ENCODE measurements around the gene TFB1M. TPM values are rescaled to one million over a fixed set of nuclear protein-coding genes. Genes with fewer than 3 reads are reported as not detected.
"Not testable (repeated sequence)": the region's sequence is repeated elsewhere in the genome, so short reads cannot be mapped to it uniquely, and the experiment has no call there.

The TFB1M gene
- total RNA-seq, 2 experiments from 2014 or later = 45.1 to 48.5 TPM

DNA sequence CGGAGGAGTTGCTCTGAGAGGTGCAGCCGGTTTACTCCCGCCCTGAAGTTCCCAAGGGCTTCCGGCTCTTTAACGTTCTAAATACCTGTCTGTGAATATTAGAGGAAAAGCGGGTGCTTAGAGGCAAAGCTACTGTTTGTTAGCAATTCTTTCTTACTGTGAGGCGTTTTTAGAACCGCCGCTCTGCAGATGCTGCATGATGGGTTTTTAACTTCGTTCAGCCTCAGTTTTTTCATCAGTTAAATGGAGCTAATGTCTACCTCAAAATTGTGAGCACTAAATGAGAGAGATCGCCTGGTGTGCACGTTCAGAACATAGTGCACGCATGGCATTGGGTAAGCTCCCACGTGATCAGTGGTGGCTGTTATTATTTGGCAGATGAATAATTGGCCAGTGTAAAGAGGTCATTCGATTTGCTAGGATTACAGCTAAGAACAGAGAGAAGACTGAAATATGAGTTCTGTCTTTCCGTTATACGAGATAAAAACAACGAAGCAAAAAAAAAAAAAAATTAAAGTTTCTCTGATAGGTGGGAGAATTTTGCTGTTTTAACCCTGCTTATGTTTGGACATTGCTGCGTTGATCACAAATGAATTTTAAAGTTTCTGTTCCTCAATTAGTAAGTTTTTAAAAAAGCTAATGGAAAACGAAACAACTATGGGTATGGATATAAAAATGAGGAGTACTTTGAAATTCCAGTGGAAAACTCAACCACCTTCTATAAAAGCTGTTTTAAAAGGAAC, 660 bp upstream of the TFB1M start:
- H3K36me3 Mint-ChIP-seq = peaks cover 24% of the 10 kb centered on the region

DNA sequence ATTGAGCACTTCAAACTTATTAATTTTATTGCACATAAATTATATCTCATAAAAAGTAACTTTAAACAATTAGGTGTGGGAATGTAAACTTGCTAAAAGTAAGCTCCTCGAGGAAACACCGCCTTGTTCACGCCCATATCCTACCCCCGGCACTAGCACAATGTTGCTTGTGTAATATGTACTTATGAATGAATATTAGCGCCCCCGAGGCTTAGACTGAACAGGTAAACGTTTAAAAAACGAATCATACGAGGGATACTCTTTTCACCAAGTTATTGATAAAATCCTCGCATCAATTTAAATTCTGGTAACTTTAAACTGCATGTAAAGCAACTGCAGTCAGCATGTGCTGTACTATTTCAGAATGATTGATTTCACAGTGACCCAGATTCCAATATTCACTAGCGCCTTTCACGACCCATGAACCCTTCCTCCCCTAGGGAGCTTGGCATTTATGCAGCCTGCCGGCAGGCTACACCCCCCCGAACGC, 637 bp downstream of the TFB1M start:
- peak; percentile 29 for DNase-seq
- intact Hi-C loops (cut with micrococcal nuclease) = loop anchor here (1.0 to 10.0 kb wide), 17 partner anchors 89 to 1961 kb away; partner anchors contain the start of genes ARID1B and SCAF8
- CTCF ChIA-PET = interaction anchor here (2.5 to 5.3 kb wide), 2 partner anchors 127 to 135 kb away, joined by 8 to 53 read pairs; no protein-coding TSS in a partner anchor
- Mint-ChIP-seq H3K4me1 (ENCODE audit: low read depth) (peaks cover 39% of the 10 kb centered on the region), H3K36me3 (peaks cover 28% of the 10 kb centered on the region), H3K27ac (peak overlapping the region; percentile 96), H3K4me3 (peak overlapping the region; percentile 98), H3K9me3 (no peaks in the 10 kb centered on the region), H3K27me3 (no peaks in the 10 kb centered on the region)
- POLR2A ChIA-PET = interaction anchor here (0.9 kb wide), 1 partner anchor 105 kb away, joined by 8 read pairs; no protein-coding TSS in a partner anchor

More for the DNA sequence above, 660 bp upstream of the TFB1M start:
- H3K27me3 Mint-ChIP-seq = no peaks in the 10 kb centered on the region
- peak overlapping the region; percentile 98 for H3K4me3 Mint-ChIP-seq
- intact Hi-C loops (cut with micrococcal nuclease) = loop anchor here (1.0 to 10.0 kb wide), 17 partner anchors 91 to 1960 kb away; partner anchors contain the start of genes ARID1B and SCAF8
- no peaks in the 10 kb centered on the region for H3K9me3 Mint-ChIP-seq
- ChIA-PET CTCF (interaction anchor here (1.1 to 5.3 kb wide), 8 partner anchors 11 to 387 kb away, joined by 3 to 53 read pairs (median 6); no protein-coding TSS in a partner anchor), POLR2A (interaction anchor here (0.9 to 2.0 kb wide), 10 partner anchors 14 to 1707 kb away, joined by 3 to 12 read pairs (median 3); no protein-coding TSS in a partner anchor)
- H3K4me1 Mint-ChIP-seq (ENCODE audit: low read depth) = peaks cover 38% of the 10 kb centered on the region
- peak overlapping the region; percentile 96 for H3K27ac Mint-ChIP-seq
- peak; percentile 76 for DNase-seq

DNA sequence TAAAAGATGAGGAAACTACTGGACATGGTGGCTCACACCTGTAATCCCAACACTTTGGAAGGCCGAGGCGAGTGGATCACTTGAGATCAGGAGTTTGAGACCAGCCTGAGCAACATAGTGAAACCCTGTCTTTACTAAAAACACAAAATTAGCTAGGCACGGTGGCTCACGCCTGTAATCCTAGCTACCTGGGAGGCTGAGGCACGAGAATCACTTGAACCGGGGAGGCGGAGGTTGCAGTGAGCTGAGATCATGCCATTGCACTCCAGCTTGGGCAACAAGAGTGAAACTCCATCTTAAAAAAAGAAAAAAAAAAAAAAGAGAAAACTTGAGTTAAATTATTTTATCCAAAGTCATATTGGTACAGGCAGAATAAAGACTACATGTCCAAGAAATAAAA, 1.3 kb downstream of the TFB1M start:
- H3K9me3 Mint-ChIP-seq, H3K27me3 Mint-ChIP-seq, DNase-seq: not testable (repeated sequence)
- intact Hi-C loops (cut with micrococcal nuclease) = loop anchor here (5.0 to 10.0 kb wide), 8 partner anchors 638 to 1962 kb away; partner anchors contain the start of gene ARID1B
- CTCF ChIA-PET = interaction anchor here (1.4 to 5.3 kb wide), 2 partner anchors 135 to 136 kb away, joined by 4 to 53 read pairs; no protein-coding TSS in a partner anchor
- peak overlapping the region; percentile 98 for H3K4me3 Mint-ChIP-seq
- peak overlapping the region; percentile 96 for H3K27ac Mint-ChIP-seq
- POLR2A ChIA-PET = interaction anchor here (0.9 kb wide), 1 partner anchor 106 kb away, joined by 8 read pairs; no protein-coding TSS in a partner anchor
- peaks cover 28% of the 10 kb centered on the region for H3K36me3 Mint-ChIP-seq
- H3K4me1 Mint-ChIP-seq (ENCODE audit: low read depth) = peaks cover 43% of the 10 kb centered on the region

DNA sequence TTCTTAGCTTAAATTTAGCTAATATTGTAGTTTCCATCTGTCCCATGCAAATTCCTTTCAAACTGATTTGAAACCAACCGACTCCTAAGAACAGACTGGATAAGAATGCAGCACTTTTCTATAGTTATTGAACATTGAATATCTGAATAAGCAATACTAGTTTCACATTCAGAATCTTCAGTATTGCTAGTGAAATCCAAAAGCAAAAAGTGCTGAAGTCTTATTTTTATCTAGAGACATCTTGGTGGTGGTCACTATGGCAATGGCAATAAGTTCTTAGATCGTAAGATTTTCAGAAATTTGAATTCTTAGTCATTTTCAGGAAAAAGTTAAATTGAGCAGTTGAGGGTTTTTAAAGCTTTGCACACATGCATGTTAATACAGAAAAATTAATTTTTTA, 2.7 kb downstream of the TFB1M start:
- Mint-ChIP-seq H3K4me3 (no peak overlapping the region), H3K4me1 (ENCODE audit: low read depth) (peaks cover 48% of the 10 kb centered on the region), H3K27me3 (no peaks in the 10 kb centered on the region), H3K27ac (peak overlapping the region; percentile 13), H3K36me3 (peaks cover 31% of the 10 kb centered on the region), H3K9me3 (no peaks in the 10 kb centered on the region)
- intact Hi-C loops (cut with micrococcal nuclease) = loop anchor here (5.0 to 10.0 kb wide), 8 partner anchors 637 to 1963 kb away; partner anchors contain the start of gene ARID1B
- ChIA-PET CTCF (interaction anchor here (1.4 kb wide), 1 partner anchor 134 kb away, joined by 4 read pairs; no protein-coding TSS in a partner anchor), POLR2A (no interaction called here)
- no peak for DNase-seq

DNA sequence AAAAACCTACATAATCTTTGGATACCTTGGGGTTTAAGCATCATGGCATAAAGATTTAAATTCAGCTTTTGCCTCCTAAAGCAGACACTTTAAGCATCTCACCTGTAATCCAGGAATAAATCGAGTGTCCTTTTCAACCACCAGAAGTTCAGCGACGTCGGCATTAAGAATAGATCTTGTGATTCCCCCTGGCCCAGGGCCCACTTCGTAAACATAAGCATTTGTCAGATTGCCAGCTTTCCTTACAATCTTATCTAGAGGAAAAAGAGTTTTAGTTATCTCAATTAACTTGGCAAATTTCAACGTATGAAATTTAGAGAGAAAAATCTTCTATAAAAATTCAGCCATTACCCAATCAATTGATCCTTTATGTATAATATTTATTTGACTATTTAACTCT, 3.2 kb downstream of the TFB1M start:
- Mint-ChIP-seq H3K27ac (no peak overlapping the region), H3K9me3 (no peaks in the 10 kb centered on the region), H3K4me1 (ENCODE audit: low read depth) (peaks cover 44% of the 10 kb centered on the region), H3K36me3 (peaks cover 34% of the 10 kb centered on the region), H3K27me3 (no peaks in the 10 kb centered on the region), H3K4me3 (no peak overlapping the region)
- intact Hi-C loops (cut with micrococcal nuclease) = loop anchor here (5.0 to 10.0 kb wide), 8 partner anchors 636 to 1964 kb away; partner anchors contain the start of gene ARID1B
- ChIA-PET CTCF (interaction anchor here (0.9 kb wide), 1 partner anchor 133 kb away, joined by 3 read pairs; no protein-coding TSS in a partner anchor), POLR2A (no interaction called here)
- DNase-seq = no peak

DNA sequence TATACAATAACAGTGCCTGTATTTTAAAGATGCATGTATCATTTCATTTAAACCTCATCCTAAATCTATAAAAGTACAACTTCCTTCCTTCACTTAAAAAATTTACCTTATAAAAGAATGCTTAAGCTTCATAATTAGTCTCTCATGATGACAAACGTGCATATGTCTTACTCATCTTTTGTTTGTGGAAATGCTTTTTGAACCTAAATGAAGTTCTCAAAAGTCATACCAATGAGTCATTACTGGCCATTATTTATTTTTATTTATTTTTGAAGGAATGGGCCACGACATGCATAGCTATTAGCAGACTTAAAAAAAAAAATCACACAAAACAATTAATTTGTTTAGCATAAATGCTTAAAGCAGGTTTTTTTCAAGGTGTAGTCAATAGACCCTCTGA, 3.7 kb downstream of the TFB1M start:
- Mint-ChIP-seq H3K4me3 (no peak overlapping the region), H3K27ac (peak overlapping the region; percentile 40)

DNA sequence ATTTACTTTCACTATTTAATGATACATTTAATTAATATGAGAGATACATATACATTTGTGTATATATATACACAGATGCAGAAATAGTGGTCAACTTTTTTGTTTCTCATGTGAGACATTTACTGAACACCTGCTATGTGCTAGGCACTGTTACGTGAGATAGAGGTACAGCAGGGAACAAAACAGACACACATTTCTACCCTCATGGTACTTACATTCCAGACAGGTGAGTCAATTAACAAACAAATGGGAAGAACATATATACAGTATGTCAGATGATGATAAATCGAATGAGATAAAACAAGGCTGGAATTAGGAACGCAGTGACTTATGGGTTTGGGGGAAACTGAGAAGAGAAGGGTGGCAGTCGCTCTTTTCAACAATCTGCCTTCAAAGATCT, 5.1 kb downstream of the TFB1M start:
- H3K36me3 Mint-ChIP-seq = peaks cover 43% of the 10 kb centered on the region
- CTCF ChIA-PET = no interaction called here
- POLR2A ChIA-PET = no interaction called here
- no peak overlapping the region for H3K4me3 Mint-ChIP-seq
- no peak for DNase-seq
- intact Hi-C loops (cut with micrococcal nuclease) = no loop called here
- H3K27me3 Mint-ChIP-seq = no peaks in the 10 kb centered on the region
- peaks cover 41% of the 10 kb centered on the region for H3K4me1 Mint-ChIP-seq (ENCODE audit: low read depth)
- no peaks in the 10 kb centered on the region for H3K9me3 Mint-ChIP-seq
- no peak overlapping the region for H3K27ac Mint-ChIP-seq

More for the DNA sequence above, 3.7 kb downstream of the TFB1M start:
- H3K36me3 Mint-ChIP-seq = peaks cover 36% of the 10 kb centered on the region
- no peaks in the 10 kb centered on the region for H3K27me3 Mint-ChIP-seq
- H3K4me1 Mint-ChIP-seq (ENCODE audit: low read depth) = peaks cover 44% of the 10 kb centered on the region
- DNase-seq = no peak
- CTCF ChIA-PET = interaction anchor here (0.9 kb wide), 1 partner anchor 133 kb away, joined by 3 read pairs; no protein-coding TSS in a partner anchor
- intact Hi-C loops (cut with micrococcal nuclease) = loop anchor here (5.0 to 10.0 kb wide), 8 partner anchors 636 to 1964 kb away; partner anchors contain the start of gene ARID1B
- POLR2A ChIA-PET = no interaction called here
- H3K9me3 Mint-ChIP-seq = no peaks in the 10 kb centered on the region

DNA sequence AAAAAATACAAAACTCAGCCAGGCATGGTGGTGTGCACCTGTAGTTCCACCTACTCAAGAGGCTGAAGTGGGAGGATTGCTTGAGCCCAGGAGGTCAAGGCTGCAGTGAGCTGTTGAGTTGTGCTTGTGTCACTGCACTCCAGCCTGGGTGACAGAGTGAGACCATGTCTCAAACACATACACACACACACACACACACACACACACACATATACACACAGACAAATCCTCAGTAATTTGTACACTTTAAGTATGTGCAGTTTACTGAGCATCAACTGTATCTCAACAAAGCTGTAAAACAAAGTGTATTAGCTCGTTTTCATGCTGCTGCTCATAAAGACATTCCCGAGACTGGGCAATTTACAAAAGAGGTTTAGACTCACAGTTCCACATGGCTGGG, 7.3 kb downstream of the TFB1M start:
- intact Hi-C loops (cut with micrococcal nuclease) = no loop called here
- ChIA-PET POLR2A (no interaction called here), CTCF (no interaction called here)
- Mint-ChIP-seq H3K27me3 (no peaks in the 10 kb centered on the region), H3K4me1 (ENCODE audit: low read depth) (peaks cover 29% of the 10 kb centered on the region), H3K27ac (no peak overlapping the region), H3K4me3 (no peak overlapping the region), H3K9me3 (no peaks in the 10 kb centered on the region), H3K36me3 (peaks cover 41% of the 10 kb centered on the region)
- no peak for DNase-seq

DNA sequence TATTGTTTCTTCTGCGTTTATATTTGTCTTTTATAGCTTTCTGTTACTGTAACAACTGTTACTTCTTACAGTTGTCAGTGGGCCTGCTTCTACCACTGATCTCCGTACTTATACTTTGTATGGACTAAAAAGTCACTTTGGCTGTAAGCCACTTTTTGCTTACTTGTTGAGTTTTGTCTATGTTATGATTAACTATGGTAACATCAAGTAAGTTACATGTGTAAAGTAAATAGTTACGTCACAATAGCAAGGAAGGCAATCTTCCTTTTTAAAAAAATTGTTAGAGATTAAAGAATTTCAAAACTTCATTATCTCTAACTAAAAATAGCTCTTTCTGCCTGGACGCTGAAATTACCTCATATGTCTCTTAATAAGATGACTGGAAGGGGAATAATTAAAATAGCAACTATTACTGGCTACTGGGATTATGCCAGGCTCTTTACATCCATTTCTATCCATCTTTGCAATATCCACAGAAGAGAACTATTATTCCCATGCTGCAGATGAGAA, 10.9 kb downstream of the TFB1M start:
- H3K27me3 Mint-ChIP-seq = no peaks in the 10 kb centered on the region
- intact Hi-C loops (cut with micrococcal nuclease) = no loop called here
- POLR2A ChIA-PET = no interaction called here
- peaks cover 10% of the 10 kb centered on the region for H3K4me1 Mint-ChIP-seq (ENCODE audit: low read depth)
- no peak overlapping the region for H3K4me3 Mint-ChIP-seq
- H3K27ac Mint-ChIP-seq = no peak overlapping the region
- peaks cover 38% of the 10 kb centered on the region for H3K36me3 Mint-ChIP-seq
- H3K9me3 Mint-ChIP-seq = no peaks in the 10 kb centered on the region
- no peak for DNase-seq
- CTCF ChIA-PET = interaction anchor here (2.2 to 2.4 kb wide), 2 partner anchors 12 to 126 kb away, joined by 5 to 6 read pairs; no protein-coding TSS in a partner anchor

DNA sequence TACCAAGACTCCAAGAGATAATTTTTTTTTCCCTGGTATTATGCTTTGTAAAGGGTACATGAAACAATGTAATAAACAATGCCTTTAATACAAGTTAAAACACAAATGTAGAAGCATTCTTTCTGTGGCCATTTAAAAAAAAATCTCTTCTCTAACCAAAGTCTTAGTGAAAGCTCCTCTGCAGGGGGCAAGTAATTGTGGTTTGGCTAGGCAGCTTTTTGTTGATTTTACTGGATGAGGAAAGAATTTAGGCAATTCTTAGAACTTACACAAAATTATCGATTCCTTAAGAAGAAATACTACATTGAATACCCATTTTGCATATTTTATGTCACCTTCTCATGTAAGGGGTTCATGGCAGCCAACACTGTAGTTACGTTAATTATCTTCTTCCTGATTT, 12.4 kb downstream of the TFB1M start:
- CTCF ChIA-PET = interaction anchor here (1.8 kb wide), 1 partner anchor 124 kb away, joined by 6 read pairs; no protein-coding TSS in a partner anchor
- Mint-ChIP-seq H3K4me3 (no peak overlapping the region), H3K36me3 (peaks cover 44% of the 10 kb centered on the region), H3K4me1 (ENCODE audit: low read depth) (peaks cover 7% of the 10 kb centered on the region), H3K27ac (no peak overlapping the region), H3K27me3 (no peaks in the 10 kb centered on the region), H3K9me3 (no peaks in the 10 kb centered on the region)
- DNase-seq = no peak
- intact Hi-C loops (cut with micrococcal nuclease) = no loop called here
- POLR2A ChIA-PET = no interaction called here

DNA sequence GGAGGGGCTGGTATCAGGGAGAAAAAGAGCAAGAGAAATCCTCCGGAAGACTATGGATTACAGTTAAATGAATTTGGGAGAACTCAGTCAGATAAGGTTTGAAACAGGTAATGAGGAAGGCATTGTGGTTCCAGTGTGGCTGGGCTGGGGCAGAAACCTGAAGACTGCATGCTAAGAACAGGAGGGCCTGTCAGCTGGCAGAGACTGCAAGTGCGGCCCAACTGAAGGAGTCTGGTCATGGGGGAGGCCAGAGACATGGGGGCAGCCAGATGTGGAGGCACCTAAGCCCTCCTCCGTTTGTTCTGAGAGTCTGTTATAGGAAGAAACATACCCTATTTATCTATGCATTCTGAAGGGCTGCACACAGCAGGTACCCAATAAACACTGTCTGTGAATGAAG, 16.6 kb downstream of the TFB1M start:
- H3K27ac Mint-ChIP-seq = no peak overlapping the region
- CTCF ChIA-PET = interaction anchor here (0.7 kb wide), 1 partner anchor 355 kb away, joined by 3 read pairs; no protein-coding TSS in a partner anchor

DNA sequence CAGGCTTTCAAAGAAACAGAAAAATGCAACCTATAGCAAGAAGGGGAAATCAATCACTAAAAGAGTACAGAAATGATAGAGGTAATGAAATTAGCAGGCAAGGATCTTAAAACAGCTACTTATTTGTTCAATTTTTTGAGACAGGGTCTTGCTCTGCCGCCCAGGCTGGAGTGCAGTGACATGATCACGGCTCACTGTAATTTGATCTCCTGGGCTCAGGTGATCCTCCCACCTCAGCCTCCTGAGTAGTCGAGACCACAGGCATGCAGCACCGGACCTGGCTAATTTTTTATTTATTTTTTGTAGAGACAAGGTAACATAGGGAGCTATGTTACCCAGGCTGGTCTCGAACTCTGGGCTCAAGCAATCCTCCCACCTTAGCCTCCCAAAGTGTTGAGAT, 21.6 kb downstream of the TFB1M start:
- Mint-ChIP-seq H3K27ac (no peak overlapping the region), H3K27me3 (no peaks in the 10 kb centered on the region), H3K4me1 (ENCODE audit: low read depth) (peaks cover 14% of the 10 kb centered on the region), H3K9me3 (no peaks in the 10 kb centered on the region), H3K36me3 (peaks cover 58% of the 10 kb centered on the region), H3K4me3 (no peak overlapping the region)
- ChIA-PET POLR2A (no interaction called here), CTCF (interaction anchor here (1.1 kb wide), 1 partner anchor 115 kb away, joined by 3 read pairs; no protein-coding TSS in a partner anchor)
- intact Hi-C loops (cut with micrococcal nuclease) = no loop called here
- DNase-seq = no peak

More for the DNA sequence above, 16.6 kb downstream of the TFB1M start:
- intact Hi-C loops (cut with micrococcal nuclease) = no loop called here
- no peaks in the 10 kb centered on the region for H3K27me3 Mint-ChIP-seq
- peaks cover 49% of the 10 kb centered on the region for H3K36me3 Mint-ChIP-seq
- POLR2A ChIA-PET = no interaction called here
- H3K4me1 Mint-ChIP-seq (ENCODE audit: low read depth) = peaks cover 8% of the 10 kb centered on the region
- no peaks in the 10 kb centered on the region for H3K9me3 Mint-ChIP-seq
- DNase-seq = no peak
- no peak overlapping the region for H3K4me3 Mint-ChIP-seq

Data from activated CD4-positive, alpha-beta memory T cell treated with anti-CD3 and anti-CD28 coated beads for 36 hours (primary cell).